Parietal lobe (tissue), 2 donors: ENCODE results near the gene MYO18B. TPM values are rescaled to one million over a fixed set of nuclear protein-coding genes. Genes with fewer than 3 reads are reported as not detected.

Experiments used
- small RNA-seq: library from RNA; depleted of rRNA; stranded (forward); fragments of <200 nt; gene quantifications from one replicate; pipeline ENCODE3, GENCODE V24; 2014; ENCODE audit warnings: low replicate concordance
- total RNA-seq: library from RNA; depleted of rRNA; stranded (reverse); fragments of >200 nt; gene quantifications from one replicate; pipeline ENCODE4 v1.2.3, GENCODE V29; 2014

Gene MYO18B
- total RNA-seq: 0.31 TPM

GRCh38 chr22:25741692-25742626, at the start of gene MYO18B:
MYO18B (plus strand) TSS chr22:25742188; CDS start chr22:25761093, 18,905 bp downstream.

Small RNA genes lying within 50 kb of the gene (small RNA-seq; reads per million reads assigned to genes)
- gene RN7SKP169 (not detected), gene RNA5SP494 (not detected), gene Z98949.2 (not detected)

Other genes with a start within 250 kb of the MYO18B start
- 57.9 TPM for gene GRK3, start 177.5 kb upstream of the MYO18B start, total RNA-seq